Esophagus muscularis mucosa (tissue), 4 donors: ENCODE measurements around the gene LSMEM2. TPM values are rescaled to one million over a fixed set of nuclear protein-coding genes. Genes with fewer than 3 reads are reported as not detected.

Source experiments
- DNase-seq: peaks from one replicate; pipeline ENCODE4 v3.0.0-alpha.2; 2017; ENCODE audit errors: extremely low spot score
- H3K27ac ChIP-seq, 4 donors: fragments of 200-600 bp; sonication (generic); replicated peaks in 1 of 4; 1 replicate in 3 of 4; 2 replicates in 1 of 4; pipeline ENCODE4 v1.5.1; 2016 to 2019; ENCODE audit warnings: mild to moderate bottlenecking in 1 of 4
- H3K27me3 ChIP-seq, 4 donors: fragments of 200-600 bp; sonication (generic); one replicate each; pipeline versions ENCODE4 v1.5.1 to v1.6.0; 2016 to 2019
- H3K36me3 ChIP-seq, 4 donors: fragments of 200-600 bp; sonication (generic); one replicate each; pipeline ENCODE4 v1.5.1; 2016 to 2019
- H3K4me1 ChIP-seq, 4 donors: fragments of 200-600 bp; sonication (generic); one replicate each; pipeline ENCODE4 v1.5.1; 2016 to 2019
- H3K4me3 ChIP-seq, 4 donors: fragments of 200-600 bp; sonication (generic); 1 replicate in 2 of 4; 2 replicates in 2 of 4; pipeline ENCODE4 v1.5.1; 2016 to 2019; ENCODE audit warnings: mild to moderate bottlenecking in 4 of 4, moderate library complexity in 1 of 4
- H3K9me3 ChIP-seq, 4 donors: fragments of 200-600 bp; sonication (generic); 1 replicate in 3 of 4; 2 replicates in 1 of 4; pipeline ENCODE4 v1.5.1; 2016 to 2019
- CTCF ChIP-seq, 3 experiments: fragments of 200-600 bp in 2 of 3; fragments of 450-650 bp in 1 of 3; sonication (generic) in 2 of 3; IDR thresholded peaks; one replicate each; pipeline ENCODE4 v1.5.1; 2017 to 2019; ENCODE audit warnings: antibody characterized with exemption in 3 of 3, mild to moderate bottlenecking in 2 of 3, moderate library complexity in 1 of 3
- EP300 ChIP-seq: sonication (generic); formaldehyde crosslinking; IDR thresholded peaks from one replicate; pipeline ENCODE4 v1.6.1; 2017; ENCODE audit warnings: antibody characterized with exemption
- POLR2A ChIP-seq: fragments of 450-650 bp; IDR thresholded peaks from one replicate; pipeline ENCODE4 v1.6.1; 2017; ENCODE audit warnings: antibody characterized with exemption, moderate library complexity, mild to moderate bottlenecking, low read depth
- POLR2AphosphoS5 ChIP-seq, 2 donors: sonication (generic); formaldehyde crosslinking; IDR thresholded peaks; one replicate each; pipeline ENCODE4 v1.6.1; 2017; ENCODE audit warnings: antibody characterized with exemption in 2 of 2
- WGBS: methylation state at CpG from one replicate; pipeline ENCODE4 v1.1.5; 2018; 5-methylcytosine and 5-hydroxymethylcytosine counted together
- intact Hi-C: fragments of 100-400 bp; cut with DNase I; formaldehyde crosslinking; loops from one replicate; pipeline ENCODE4 v1.15.1; 2023
- total RNA-seq, 4 donors: library from RNA; depleted of rRNA; stranded (reverse); fragments of >200 nt; gene quantifications; one replicate each; pipeline versions ENCODE4 v1.1.0 to v1.2.1, GENCODE V29; 2016

Gene LSMEM2
- total RNA-seq, 4 donors from 2014 or later, result not detected

- Histone ChIP-seq H3K4me3 (no peak overlapping the region), H3K9me3 (no peaks in the 10 kb centered on the region), H3K36me3 (peaks cover 0 to 56% (median 46%) of the 10 kb centered on the region in 4 donors), H3K4me1 (peaks cover 29 to 47% (median 32%) of the 10 kb centered on the region in 4 donors), H3K27me3 (no peaks in the 10 kb centered on the region), H3K27ac (no peak overlapping the region)
- no peak for TF ChIP-seq POLR2AphosphoS5 (IDR thresholded peaks at IDR 0.05)
- DNase-seq, result no peak
- intact Hi-C loops, result no loop called here
- WGBS, result 71% methylated on average over 3 of the region's 3 CpGs
Observed at GRCh38 chr3:50314342-50314741, 35.5 kb downstream of the LSMEM2 start.

GRCh38 chr3:50314816-50315215 is 35.9 kb downstream of the LSMEM2 start:
- 96% methylated on average over 4 of the region's 4 CpGs for WGBS
- no peak overlapping the region for H3K27ac ChIP-seq
- no peaks in the 10 kb centered on the region for H3K27me3 ChIP-seq
- H3K4me1 ChIP-seq, result peaks cover 33 to 48% (median 36%) of the 10 kb centered on the region in 4 donors
- peaks cover 0 to 60% (median 49%) of the 10 kb centered on the region in 4 donors for H3K36me3 ChIP-seq
- DNase-seq, result no peak
- H3K4me3 ChIP-seq, result no peak overlapping the region
- H3K9me3 ChIP-seq, result no peaks in the 10 kb centered on the region
- intact Hi-C loops, result no loop called here
- TF ChIP-seq CTCF (IDR thresholded peaks at IDR 0.05), result no peak
- no peak for TF ChIP-seq POLR2AphosphoS5 (IDR thresholded peaks at IDR 0.05)
- no peak for TF ChIP-seq EP300
- TF ChIP-seq POLR2A, result no peak

GRCh38 chr3:50316657-50317242 is 37.9 kb downstream of the LSMEM2 start:
- no peaks in the 10 kb centered on the region for H3K9me3 ChIP-seq
- 72% methylated on average over 7 of the region's 9 CpGs for WGBS
- no peak for DNase-seq
- intact Hi-C loops, result no loop called here
- peaks cover 42 to 59% (median 49%) of the 10 kb centered on the region in 4 donors for H3K4me1 ChIP-seq
- H3K36me3 ChIP-seq, result peaks cover 0 to 65% (median 53%) of the 10 kb centered on the region in 4 donors
- peak overlapping the region in 3 of 4 donors; percentile 21 to 61 (median 50) for H3K27ac ChIP-seq
- TF ChIP-seq EP300 (no peak), CTCF (IDR thresholded peaks at IDR 0.05) (no peak), POLR2AphosphoS5 (IDR thresholded peaks at IDR 0.05) (no peak), POLR2A (no peak)
- no peak overlapping the region for H3K4me3 ChIP-seq
- no peaks in the 10 kb centered on the region for H3K27me3 ChIP-seq

- intact Hi-C loops, result no loop called here
- no peak for DNase-seq
- no peaks in the 10 kb centered on the region for H3K9me3 ChIP-seq
- H3K27ac ChIP-seq, result peak overlapping the region; percentile 21 to 61 (median 39)
- peak overlapping the region in 1 of 4 donors; percentile 6 for H3K4me3 ChIP-seq
- H3K27me3 ChIP-seq, result no peaks in the 10 kb centered on the region
- 59% methylated on average over 5 of the region's 6 CpGs for WGBS
- peaks cover 0 to 65% (median 51%) of the 10 kb centered on the region in 4 donors for H3K36me3 ChIP-seq
- TF ChIP-seq POLR2AphosphoS5 (IDR thresholded peaks at IDR 0.05) (no peak), CTCF (IDR thresholded peaks at IDR 0.05) (no peak), EP300 (no peak), POLR2A (no peak)
- H3K4me1 ChIP-seq, result peaks cover 44 to 64% (median 54%) of the 10 kb centered on the region in 4 donors
Observed at GRCh38 chr3:50317300-50317699, 38.4 kb downstream of the LSMEM2 start.

GRCh38 chr3:50318163-50318562 is 39.3 kb downstream of the LSMEM2 start:
- WGBS, result 82% methylated on average over 6 of the region's 11 CpGs
- intact Hi-C loops, result no loop called here
- H3K36me3 ChIP-seq, result peaks cover 0 to 65% (median 51%) of the 10 kb centered on the region in 4 donors
- no peak for TF ChIP-seq CTCF (IDR thresholded peaks at IDR 0.05)
- TF ChIP-seq POLR2AphosphoS5 (IDR thresholded peaks at IDR 0.05), result no peak
- TF ChIP-seq POLR2A, result no peak
- TF ChIP-seq EP300, result no peak
- peak overlapping the region; percentile 72 to 88 (median 84) for H3K4me3 ChIP-seq
- H3K4me1 ChIP-seq, result peaks cover 44 to 73% (median 61%) of the 10 kb centered on the region in 4 donors
- no peak for DNase-seq
- H3K9me3 ChIP-seq, result no peaks in the 10 kb centered on the region
- H3K27me3 ChIP-seq, result no peaks in the 10 kb centered on the region
- peak overlapping the region in 3 of 4 donors; percentile 11 to 61 (median 28) for H3K27ac ChIP-seq
